ENCODE measurements around the gene SMAD7. TPM values are rescaled to one million over a fixed set of nuclear protein-coding genes. Genes with fewer than 3 reads are reported as not detected.

The SMAD7 gene
- total RNA-seq, 1 donor from 2014 or later = 6.9 TPM

GRCh38 chr18:48962994-48963561, 12.3 kb upstream of the SMAD7 start:
- no peak overlapping the region for H3K27ac Mint-ChIP-seq
- no peaks in the 10 kb centered on the region for H3K36me3 Mint-ChIP-seq (ENCODE audit: low read depth)
- ChIA-PET CTCF (no interaction called here), POLR2A (interaction anchor here (1.0 kb wide), 1 partner anchor 10 kb away, joined by 3 read pairs; no protein-coding TSS in a partner anchor)
- H3K4me1 Mint-ChIP-seq = no peaks in the 10 kb centered on the region
- DNase-seq (no peak), ATAC-seq (ENCODE audit: low read depth) (no peak)
- H3K4me3 Mint-ChIP-seq = no peak overlapping the region
- peaks cover 8% of the 10 kb centered on the region for H3K27me3 Mint-ChIP-seq
- TF ChIP-seq CTCF (IDR thresholded peaks at IDR 0.05) = no peak
- H3K9me3 Mint-ChIP-seq = peaks cover 2% of the 10 kb centered on the region
- intact Hi-C loops (cut with micrococcal nuclease) = no loop called here

- no peak for TF ChIP-seq CTCF (IDR thresholded peaks at IDR 0.05)
- H3K27ac Mint-ChIP-seq = no peak overlapping the region
- POLR2A ChIA-PET = interaction anchor here (1.0 kb wide), 1 partner anchor 10 kb away, joined by 3 read pairs; no protein-coding TSS in a partner anchor
- H3K9me3 Mint-ChIP-seq = no peaks in the 10 kb centered on the region
- CTCF ChIA-PET = no interaction called here
- ATAC-seq (ENCODE audit: low read depth) (no peak), DNase-seq (no peak)
- H3K27me3 Mint-ChIP-seq = peaks cover 6% of the 10 kb centered on the region
- H3K4me1 Mint-ChIP-seq = no peaks in the 10 kb centered on the region
- H3K4me3 Mint-ChIP-seq = no peak overlapping the region
- no peaks in the 10 kb centered on the region for H3K36me3 Mint-ChIP-seq (ENCODE audit: low read depth)
- intact Hi-C loops (cut with micrococcal nuclease) = no loop called here
Measured at GRCh38 chr18:48962252-48962993, 11.7 kb upstream of the SMAD7 start.

GRCh38 chr18:48961547-48961946, 10.8 kb upstream of the SMAD7 start:
- POLR2A ChIA-PET = interaction anchor here (0.6 to 0.7 kb wide), 2 partner anchors 110 to 1039 kb away, joined by 4 to 5 read pairs; no protein-coding TSS in a partner anchor
- ATAC-seq (ENCODE audit: low read depth) (no peak), DNase-seq (no peak)
- H3K27me3 Mint-ChIP-seq = peaks cover 6% of the 10 kb centered on the region
- H3K36me3 Mint-ChIP-seq (ENCODE audit: low read depth) = no peaks in the 10 kb centered on the region
- no peaks in the 10 kb centered on the region for H3K4me1 Mint-ChIP-seq
- intact Hi-C loops (cut with micrococcal nuclease) = no loop called here
- no peak overlapping the region for H3K4me3 Mint-ChIP-seq
- TF ChIP-seq CTCF (IDR thresholded peaks at IDR 0.05) = no peak
- CTCF ChIA-PET = no interaction called here
- H3K9me3 Mint-ChIP-seq = no peaks in the 10 kb centered on the region
- no peak overlapping the region for H3K27ac Mint-ChIP-seq

- Mint-ChIP-seq H3K9me3 (no peaks in the 10 kb centered on the region), H3K27ac (no peak overlapping the region), H3K4me1 (no peaks in the 10 kb centered on the region), H3K4me3 (no peak overlapping the region), H3K27me3 (peaks cover 6% of the 10 kb centered on the region), H3K36me3 (ENCODE audit: low read depth) (no peaks in the 10 kb centered on the region)
- TF ChIP-seq CTCF (IDR thresholded peaks at IDR 0.05) = no peak
- ChIA-PET POLR2A (no interaction called here), CTCF (no interaction called here)
- DNase-seq (no peak), ATAC-seq (ENCODE audit: low read depth) (no peak)
- intact Hi-C loops (cut with micrococcal nuclease) = no loop called here
Measured at GRCh38 chr18:48959921-48960920, 9.5 kb upstream of the SMAD7 start.
